CD4-positive, CD25-positive, alpha-beta regulatory T cell (primary cell): ENCODE measurements around the gene ZGRF1. TPM values are rescaled to one million over a fixed set of nuclear protein-coding genes. Genes with fewer than 3 reads are reported as not detected.

ENCODE experiments used
- ATAC-seq, 2 donors: fragments of 150-1000 bp; cut with Tn5 transposase; one replicate each; pipeline ENCODE4 v1.10.0; 2021; ENCODE audit warnings: low read depth in 2 of 2, moderate number of reproducible peaks in 2 of 2, moderate library complexity in 1 of 2
- DNase-seq, 3 donors: peaks; one replicate each; pipeline versions ENCODE4 v3.0.0 to v3.0.0-alpha.2; 2012 to 2022; ENCODE audit warnings: mixed read lengths in 1 of 3
- H3K27ac ChIP-seq: one replicate; pipeline ENCODE4 v1.7.0; 2013; ENCODE audit warnings: mild to moderate bottlenecking, low read length; ENCODE audit not compliant: insufficient read depth, poor library complexity, severe bottlenecking
- H3K27me3 ChIP-seq: one replicate; pipeline ENCODE4 v1.7.0; 2013; ENCODE audit warnings: low read length; ENCODE audit not compliant: control insufficient read depth, insufficient read depth
- H3K36me3 ChIP-seq: one replicate; pipeline ENCODE4 v1.7.0; 2013; ENCODE audit warnings: mild to moderate bottlenecking, low read length, moderate library complexity; ENCODE audit not compliant: control insufficient read depth, insufficient read depth
- H3K4me1 ChIP-seq: 2 replicates; pipeline ENCODE4 v1.7.0; 2013; ENCODE audit warnings: mild to moderate bottlenecking, low read length; ENCODE audit not compliant: insufficient read depth, control insufficient read depth, poor library complexity, severe bottlenecking
- H3K4me3 ChIP-seq: one replicate; pipeline ENCODE4 v1.7.0; 2013; ENCODE audit warnings: low read depth, mild to moderate bottlenecking, low read length, moderate library complexity
- H3K9me3 ChIP-seq, 2 experiments: 1 replicate in 1 of 2; 2 replicates in 1 of 2; pipeline ENCODE4 v1.7.0; 2013; ENCODE audit warnings: low read length in 2 of 2, mild to moderate bottlenecking in 1 of 2, moderate library complexity in 1 of 2; ENCODE audit not compliant: control insufficient read depth in 2 of 2
- H3K27ac Mint-ChIP-seq, 3 donors: one replicate each; pipeline ENCODE4 v1.8.0; 2020 to 2022; ENCODE audit warnings: mild to moderate bottlenecking in 3 of 3, mixed read lengths in 3 of 3, moderate library complexity in 2 of 3
- H3K27me3 Mint-ChIP-seq: one replicate; pipeline ENCODE4 v1.8.0; 2022; ENCODE audit warnings: mild to moderate bottlenecking, mixed read lengths
- H3K36me3 Mint-ChIP-seq: one replicate; pipeline ENCODE4 v1.8.0; 2020; ENCODE audit warnings: mixed read lengths
- H3K4me1 Mint-ChIP-seq, 4 donors: one replicate each; pipeline ENCODE4 v1.8.0; 2020 to 2022; ENCODE audit warnings: mixed read lengths in 4 of 4, mild to moderate bottlenecking in 1 of 4
- H3K4me3 Mint-ChIP-seq, 4 donors: one replicate each; pipeline ENCODE4 v1.8.0; 2020 to 2022; ENCODE audit warnings: mild to moderate bottlenecking in 4 of 4, mixed read lengths in 4 of 4, moderate library complexity in 3 of 4
- H3K9me3 Mint-ChIP-seq, 7 donors: one replicate each; pipeline ENCODE4 v1.8.0; 2020 to 2022; ENCODE audit warnings: mixed read lengths in 7 of 7, mild to moderate bottlenecking in 3 of 7, moderate library complexity in 2 of 7
- polyA plus RNA-seq, 4 donors: library from polyadenylated mRNA; unstranded; fragments of 300-500 nt; fragmentation: Illumina TruSeq; gene quantifications; one replicate each; pipeline ENCODE4 v1.2.3, GENCODE V29; 2021
- total RNA-seq: library from RNA; stranded (reverse); gene quantifications from one replicate; pipeline ENCODE4 v1.2.3, GENCODE V29; 2022

The ZGRF1 gene
- total and polyA plus RNA-seq, 5 donors from 2014 or later = 0.53 to 9.3 (median 1.6) TPM

DNA sequence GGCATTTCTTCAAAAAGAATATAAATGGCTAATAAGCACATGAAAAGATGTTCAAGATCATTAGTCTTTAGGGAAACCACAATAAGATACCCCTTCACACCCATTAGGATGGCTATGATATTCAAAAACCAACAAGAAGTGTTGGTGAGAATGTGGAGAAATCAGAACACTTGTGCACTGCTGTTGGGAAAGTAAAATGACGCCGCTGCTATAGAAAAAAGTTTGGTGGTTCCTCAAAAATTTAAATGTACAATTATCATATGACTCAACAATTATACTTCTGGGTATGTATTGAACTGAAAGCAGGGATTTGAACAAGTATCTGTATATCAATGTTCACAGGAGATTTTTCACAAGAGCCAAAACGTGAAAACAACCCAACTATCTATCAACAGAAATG, 91.4 kb downstream of the ZGRF1 start:
- no peaks in the 10 kb centered on the region for H3K4me1 ChIP-seq
- no peak overlapping the region for H3K27ac Mint-ChIP-seq
- H3K27me3 Mint-ChIP-seq = no peaks in the 10 kb centered on the region
- H3K9me3 ChIP-seq = no peaks in the 10 kb centered on the region
- peaks cover 11% of the 10 kb centered on the region for H3K36me3 Mint-ChIP-seq
- no peak for DNase-seq
- H3K27me3 ChIP-seq = no peaks in the 10 kb centered on the region
- no peak overlapping the region for H3K4me3 ChIP-seq
- H3K4me1 Mint-ChIP-seq = no peaks in the 10 kb centered on the region
- no peaks in the 10 kb centered on the region for H3K36me3 ChIP-seq
- no peak for ATAC-seq
- H3K27ac ChIP-seq = no peak overlapping the region
- no peak overlapping the region for H3K4me3 Mint-ChIP-seq
- peaks cover 0 to 2% (median 0%) of the 10 kb centered on the region in 7 donors for H3K9me3 Mint-ChIP-seq

DNA sequence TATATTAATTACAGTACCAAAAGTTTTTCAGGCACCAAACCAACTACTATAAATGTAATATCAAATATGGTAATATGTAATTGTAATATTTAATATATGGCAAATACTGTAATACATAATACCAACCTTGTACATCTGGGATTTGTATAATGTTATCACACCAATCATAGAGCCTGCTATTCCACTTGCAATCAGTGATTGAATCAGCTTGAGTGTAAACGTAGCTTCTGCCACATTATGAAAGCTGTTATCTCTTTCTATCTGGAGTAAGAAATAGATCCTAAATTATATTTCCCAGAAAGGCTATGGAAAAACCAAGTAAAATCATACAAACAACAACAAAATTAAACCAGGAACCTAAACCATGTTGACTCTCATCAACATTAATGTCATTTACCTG, 96.0 kb downstream of the ZGRF1 start:
- H3K4me3 ChIP-seq = no peak overlapping the region
- no peak for DNase-seq
- H3K36me3 Mint-ChIP-seq = peaks cover 8% of the 10 kb centered on the region
- H3K36me3 ChIP-seq = no peaks in the 10 kb centered on the region
- no peak overlapping the region for H3K27ac ChIP-seq
- no peaks in the 10 kb centered on the region for H3K9me3 ChIP-seq
- no peak for ATAC-seq
- H3K4me1 ChIP-seq = no peaks in the 10 kb centered on the region
- H3K27me3 Mint-ChIP-seq = no peaks in the 10 kb centered on the region
- H3K9me3 Mint-ChIP-seq = peaks cover 0 to 2% (median 0%) of the 10 kb centered on the region in 7 donors
- H3K4me1 Mint-ChIP-seq = no peaks in the 10 kb centered on the region
- H3K4me3 Mint-ChIP-seq = no peak overlapping the region
- no peak overlapping the region for H3K27ac Mint-ChIP-seq
- H3K27me3 ChIP-seq = no peaks in the 10 kb centered on the region

DNA sequence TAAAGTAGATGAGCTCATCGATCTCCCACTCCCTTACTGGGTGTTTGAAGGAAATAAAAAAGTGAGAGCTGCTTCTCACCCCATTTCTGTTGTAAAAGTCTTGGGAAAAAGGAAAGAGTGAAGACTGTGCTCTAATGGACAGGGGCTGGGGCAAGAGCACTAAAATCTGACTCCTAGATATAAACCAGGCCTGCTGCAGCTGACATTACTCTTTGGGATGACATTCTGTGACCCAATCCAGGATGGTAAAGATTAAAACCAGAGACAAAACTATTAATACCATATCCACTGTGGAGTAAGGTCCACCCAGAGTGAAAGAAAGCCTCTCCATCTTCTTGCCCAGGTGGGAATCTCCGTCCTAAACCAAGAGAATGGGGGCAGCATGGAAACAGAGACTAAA, 100.6 kb downstream of the ZGRF1 start:
- H3K27ac ChIP-seq = no peak overlapping the region
- H3K9me3 ChIP-seq = no peaks in the 10 kb centered on the region
- DNase-seq (no peak), ATAC-seq (no peak)
- H3K27me3 ChIP-seq = no peaks in the 10 kb centered on the region
- Mint-ChIP-seq H3K36me3 (peaks cover 4% of the 10 kb centered on the region), H3K4me3 (no peak overlapping the region), H3K9me3 (no peaks in the 10 kb centered on the region), H3K27me3 (peaks cover 12% of the 10 kb centered on the region), H3K4me1 (no peaks in the 10 kb centered on the region), H3K27ac (no peak overlapping the region)
- H3K4me1 ChIP-seq = no peaks in the 10 kb centered on the region
- H3K4me3 ChIP-seq = no peak overlapping the region
- no peaks in the 10 kb centered on the region for H3K36me3 ChIP-seq

DNA sequence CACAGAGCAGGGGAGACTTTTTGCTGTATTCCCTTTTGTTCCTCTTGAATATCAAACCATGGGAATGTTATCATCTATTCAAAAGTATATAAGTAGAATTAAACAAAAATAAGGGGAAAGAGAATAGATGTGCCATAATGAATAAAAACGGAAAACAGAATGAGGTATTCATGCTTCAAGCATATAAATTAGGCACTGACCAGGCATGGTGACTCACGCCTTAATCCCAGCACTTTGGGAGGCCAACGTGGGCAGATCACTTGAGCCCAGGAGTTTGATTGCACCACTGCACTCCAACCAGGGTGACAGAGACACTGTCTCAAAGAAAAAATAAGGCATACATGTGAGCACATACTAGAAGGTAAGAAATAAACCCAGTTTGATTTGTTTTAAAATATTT, 104.4 kb downstream of the ZGRF1 start:
- Histone ChIP-seq H3K36me3 (no peaks in the 10 kb centered on the region), H3K27ac (no peak overlapping the region), H3K9me3 (no peaks in the 10 kb centered on the region), H3K27me3 (peaks cover 3% of the 10 kb centered on the region), H3K4me1 (no peaks in the 10 kb centered on the region), H3K4me3 (no peak overlapping the region)
- Mint-ChIP-seq H3K4me3 (no peak overlapping the region), H3K27ac (no peak overlapping the region), H3K27me3 (peaks cover 34% of the 10 kb centered on the region), H3K9me3 (no peaks in the 10 kb centered on the region), H3K36me3 (no peaks in the 10 kb centered on the region), H3K4me1 (no peaks in the 10 kb centered on the region)
- ATAC-seq = no peak
- no peak for DNase-seq

DNA sequence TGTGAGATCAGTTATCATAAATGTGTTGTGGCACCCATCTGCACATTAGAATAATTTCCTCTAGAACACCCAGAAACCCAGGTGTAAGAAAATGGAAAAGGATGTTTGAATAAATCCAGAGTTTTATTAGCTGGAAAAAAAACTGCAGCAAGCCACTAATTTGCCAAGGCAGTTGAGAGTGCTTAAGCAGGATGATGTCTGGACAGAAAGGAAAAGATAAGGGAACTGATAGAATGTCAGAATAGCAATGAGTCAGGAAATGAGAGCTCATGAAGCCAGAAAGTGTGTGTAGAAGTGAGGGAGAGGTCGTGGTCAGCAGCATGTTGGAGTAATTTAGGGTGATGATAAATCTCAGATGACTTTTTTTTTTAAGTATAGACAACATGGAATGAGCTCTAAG, 105.6 kb downstream of the ZGRF1 start:
- Histone ChIP-seq H3K4me1 (no peaks in the 10 kb centered on the region), H3K27ac (no peak overlapping the region), H3K9me3 (no peaks in the 10 kb centered on the region), H3K4me3 (no peak overlapping the region), H3K27me3 (peaks cover 3% of the 10 kb centered on the region), H3K36me3 (no peaks in the 10 kb centered on the region)
- ATAC-seq (no peak), DNase-seq (no peak)
- H3K4me3 Mint-ChIP-seq = no peak overlapping the region
- peaks cover 39% of the 10 kb centered on the region for H3K27me3 Mint-ChIP-seq
- H3K36me3 Mint-ChIP-seq = no peaks in the 10 kb centered on the region
- peak overlapping the region in 1 of 3 donors; percentile 27 for H3K27ac Mint-ChIP-seq
- H3K9me3 Mint-ChIP-seq = no peaks in the 10 kb centered on the region
- no peaks in the 10 kb centered on the region for H3K4me1 Mint-ChIP-seq

DNA sequence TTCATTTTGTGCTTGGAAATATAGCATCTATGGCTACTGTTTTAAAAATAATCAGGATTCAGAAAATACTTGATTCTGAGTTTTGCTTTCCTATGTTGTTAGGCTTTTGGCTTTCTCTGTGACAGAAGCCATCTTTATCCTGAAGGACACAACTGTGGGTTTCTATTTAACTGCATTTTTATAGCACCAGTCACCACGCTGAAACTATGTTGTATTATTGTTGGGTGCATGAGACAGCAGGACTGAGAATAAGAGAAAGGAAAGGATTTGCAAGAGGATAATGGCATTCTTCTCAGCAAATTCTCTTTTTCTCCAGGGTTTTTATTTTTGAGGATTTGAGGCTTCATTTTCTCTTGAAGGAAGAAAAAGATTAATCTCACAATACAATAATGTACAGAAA, 110.6 kb downstream of the ZGRF1 start:
- H3K9me3 Mint-ChIP-seq = peaks cover 0 to 4% (median 1%) of the 10 kb centered on the region in 7 donors
- H3K4me3 ChIP-seq = no peak overlapping the region
- H3K4me3 Mint-ChIP-seq = peak overlapping the region in 2 of 4 donors; percentile 10 to 55
- peaks cover 22% of the 10 kb centered on the region for H3K4me1 ChIP-seq
- DNase-seq (no peak), ATAC-seq (no peak)
- H3K36me3 Mint-ChIP-seq = no peaks in the 10 kb centered on the region
- H3K9me3 ChIP-seq = peaks cover 0 to 4% of the 10 kb centered on the region in 2 experiments
- H3K27me3 Mint-ChIP-seq = peaks cover 71% of the 10 kb centered on the region
- peaks cover 8 to 19% (median 13%) of the 10 kb centered on the region in 4 donors for H3K4me1 Mint-ChIP-seq
- peaks cover 30% of the 10 kb centered on the region for H3K27me3 ChIP-seq
- H3K27ac ChIP-seq = no peak overlapping the region
- no peak overlapping the region for H3K27ac Mint-ChIP-seq
- H3K36me3 ChIP-seq = no peaks in the 10 kb centered on the region

DNA sequence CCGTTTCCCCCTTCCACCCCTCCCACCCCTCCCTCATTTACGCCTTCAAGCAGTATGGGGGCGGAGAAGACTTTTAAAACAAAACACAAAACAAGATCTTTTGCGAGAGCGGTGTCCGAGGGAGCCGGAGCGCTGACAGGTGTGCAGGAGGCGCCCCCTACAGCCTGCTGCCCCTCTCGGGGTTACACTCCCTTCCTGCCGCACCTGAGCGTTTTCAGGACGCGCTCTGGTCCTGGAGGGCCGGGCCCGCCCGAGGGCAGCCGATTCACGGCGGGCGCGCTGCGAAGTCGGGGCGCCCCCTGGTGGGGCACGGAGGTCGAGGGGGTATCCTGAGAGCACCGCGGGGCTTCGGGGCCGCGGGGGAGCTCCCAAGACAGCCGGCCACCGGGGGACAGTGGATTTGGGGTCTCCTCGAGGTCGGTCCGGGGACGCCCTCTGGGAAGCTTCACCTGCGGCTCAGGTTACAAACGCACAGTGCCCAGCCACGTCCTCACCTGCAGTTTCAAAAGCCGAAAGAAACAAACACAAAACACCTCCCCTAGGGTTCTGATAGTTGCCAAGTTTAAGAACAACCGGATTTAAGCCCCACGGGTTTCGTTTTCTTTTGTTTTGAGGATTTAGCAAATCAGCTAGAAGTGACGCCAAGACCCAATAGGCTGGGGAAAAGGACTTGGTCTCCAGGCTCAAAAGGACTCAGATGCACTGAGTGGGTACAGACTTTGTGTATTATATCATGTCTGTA, 112.8 kb downstream of the ZGRF1 start:
- Histone ChIP-seq H3K27me3 (peaks cover 47% of the 10 kb centered on the region), H3K9me3 (peaks cover 8 to 19% of the 10 kb centered on the region in 2 experiments), H3K4me3 (peak overlapping the region; percentile 83), H3K27ac (no peak overlapping the region), H3K36me3 (no peaks in the 10 kb centered on the region), H3K4me1 (peaks cover 29% of the 10 kb centered on the region)
- Mint-ChIP-seq H3K27ac (peak overlapping the region in 1 of 3 donors; percentile 19), H3K27me3 (peaks cover 82% of the 10 kb centered on the region), H3K4me3 (peak overlapping the region; percentile 62 to 92 (median 87)), H3K4me1 (peaks cover 10 to 33% (median 21%) of the 10 kb centered on the region in 4 donors), H3K36me3 (no peaks in the 10 kb centered on the region), H3K9me3 (peaks cover 0 to 14% (median 2%) of the 10 kb centered on the region in 7 donors)
- ATAC-seq (peak; percentile 73 to 76), DNase-seq (peak; percentile 47 to 76 (median 64))
